ENCODE results near the gene SYT2.
A peak's percentile ranks its signal among the peaks of the same experiment; 100 is the strongest.

SYT2 gene

GRCh38 chr1:202703191-202703590 lies 7.1 kb downstream of the SYT2 start:
- DNase-seq = no peak

GRCh38 chr1:202702088-202702487 lies 8.2 kb downstream of the SYT2 start:
- no peak for DNase-seq

- no peak for DNase-seq
Observed at GRCh38 chr1:202701200-202701599, 9.1 kb downstream of the SYT2 start.

- DNase-seq = no peak
Observed at GRCh38 chr1:202700061-202700460, 10.2 kb downstream of the SYT2 start.

GRCh38 chr1:202698276-202698675 lies 12.0 kb downstream of the SYT2 start:
- DNase-seq = no peak

- no peak for DNase-seq
Observed at GRCh38 chr1:202697038-202697437, 13.2 kb downstream of the SYT2 start.

- no peak for DNase-seq
Observed at GRCh38 chr1:202694314-202694713, 15.9 kb downstream of the SYT2 start.

- DNase-seq = peak; percentile 17 to 68 (median 45)
Observed at GRCh38 chr1:202692959-202693555, 17.2 kb downstream of the SYT2 start.

GRCh38 chr1:202691816-202692215 lies 18.4 kb downstream of the SYT2 start:
- DNase-seq = no peak

GRCh38 chr1:202689493-202690342 lies 20.5 kb downstream of the SYT2 start:
- no peak for DNase-seq

GRCh38 chr1:202689082-202689481 lies 21.2 kb downstream of the SYT2 start:
- no peak for DNase-seq

- DNase-seq = no peak
Observed at GRCh38 chr1:202688401-202688800, 21.9 kb downstream of the SYT2 start.

- no peak for DNase-seq
Observed at GRCh38 chr1:202687798-202688197, 22.5 kb downstream of the SYT2 start.

GRCh38 chr1:202687370-202687769 lies 22.9 kb downstream of the SYT2 start:
- no peak for DNase-seq

- no peak for DNase-seq
Observed at GRCh38 chr1:202685641-202686040, 24.6 kb downstream of the SYT2 start.

- no peak for DNase-seq
Observed at GRCh38 chr1:202684716-202685115, 25.5 kb downstream of the SYT2 start.

GRCh38 chr1:202683029-202683428 lies 27.2 kb downstream of the SYT2 start:
- DNase-seq = no peak

GRCh38 chr1:202682477-202682876 lies 27.8 kb downstream of the SYT2 start:
- no peak for DNase-seq

GRCh38 chr1:202681736-202682420 lies 28.4 kb downstream of the SYT2 start:
- DNase-seq = no peak

- DNase-seq = no peak
Observed at GRCh38 chr1:202680586-202681352, 29.5 kb downstream of the SYT2 start.

GRCh38 chr1:202679406-202680177 lies 30.7 kb downstream of the SYT2 start:
- DNase-seq = no peak

GRCh38 chr1:202677433-202677832 lies 32.8 kb downstream of the SYT2 start:
- no peak for DNase-seq
